HG03520 (cell line): ENCODE results near the gene EVL.
"Not testable (repeated sequence)": the region's sequence is repeated elsewhere in the genome, so short reads cannot be mapped to it uniquely, and the experiment has no call there.

Experiments
- ATAC-seq: cut with Tn5 transposase; IDR thresholded peaks from one replicate; pipeline ENCODE4 v1.9.1; 2021; ENCODE audit warnings: mild to moderate bottlenecking, moderate library complexity; ENCODE audit not compliant: unreplicated experiment

EVL gene

DNA sequence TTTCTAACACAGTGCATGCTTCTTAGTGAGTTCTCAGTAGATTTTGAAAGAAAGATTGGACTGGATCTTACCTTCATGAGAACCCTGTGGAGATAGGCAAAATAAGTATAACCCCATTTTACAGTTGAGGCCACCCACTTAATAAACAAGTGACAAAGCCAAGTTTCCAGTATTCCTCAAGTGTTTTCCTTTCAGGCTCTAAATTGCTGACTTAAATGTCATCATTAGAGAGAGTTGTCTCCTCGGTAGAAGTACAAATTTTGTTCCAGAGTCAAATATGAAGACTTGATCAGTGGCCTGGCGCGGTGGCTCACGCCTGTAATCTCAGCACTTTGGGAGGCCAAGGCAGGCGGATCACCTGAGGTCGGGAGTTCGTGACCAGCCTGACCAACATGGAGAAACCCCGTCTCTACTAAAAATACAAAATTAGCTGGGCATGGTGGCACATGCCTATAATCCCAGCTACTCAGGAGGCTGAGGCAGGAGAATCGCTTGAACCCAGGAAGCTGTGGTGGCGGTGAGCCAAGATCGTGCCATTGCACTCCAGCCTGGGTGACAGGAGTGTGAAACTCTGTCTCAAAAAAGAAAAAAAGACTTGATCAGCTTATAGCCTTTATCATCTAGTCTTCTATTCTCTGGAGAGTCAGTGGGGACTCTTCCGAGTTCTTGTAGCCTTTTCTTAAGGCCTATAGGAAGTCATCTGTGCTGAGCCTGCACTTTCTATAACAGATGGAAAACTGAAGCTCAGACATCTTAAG, 708 bp upstream of the EVL start:
- ATAC-seq: not testable (repeated sequence)

DNA sequence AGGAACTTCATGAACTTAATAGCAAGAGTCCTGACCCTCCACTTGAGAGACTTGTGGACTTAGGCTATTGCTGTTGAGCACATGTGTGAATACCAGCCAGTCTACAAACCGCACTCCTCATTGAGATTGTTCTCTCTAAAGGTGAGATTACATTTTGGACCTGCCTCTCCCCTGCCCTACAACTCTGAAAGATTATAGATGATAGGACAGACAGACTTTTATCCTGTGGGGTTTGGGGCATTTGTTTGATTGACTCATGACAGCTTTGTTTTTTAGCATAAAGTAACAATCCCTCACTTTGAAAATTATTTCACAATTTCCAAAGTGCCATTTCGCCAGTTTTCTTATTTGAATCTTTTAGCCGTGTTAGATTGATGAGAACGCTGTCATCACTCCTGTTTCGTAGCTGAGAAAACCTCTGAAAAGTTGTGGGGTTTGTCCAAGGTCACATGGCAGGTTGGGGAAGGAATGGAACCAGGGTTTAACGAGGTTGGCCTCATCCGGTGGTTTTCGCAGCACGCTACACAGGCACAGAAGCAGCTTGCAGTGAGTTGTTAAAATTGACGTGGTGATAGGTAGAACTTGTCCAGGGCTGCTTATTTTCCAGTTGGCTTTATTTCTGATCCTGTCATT, 836 bp downstream of the EVL start:
- peak; percentile 33 for ATAC-seq

- no peak for ATAC-seq
Observed at GRCh38 chr14:100066962-100067361, 1.7 kb downstream of the EVL start.

DNA sequence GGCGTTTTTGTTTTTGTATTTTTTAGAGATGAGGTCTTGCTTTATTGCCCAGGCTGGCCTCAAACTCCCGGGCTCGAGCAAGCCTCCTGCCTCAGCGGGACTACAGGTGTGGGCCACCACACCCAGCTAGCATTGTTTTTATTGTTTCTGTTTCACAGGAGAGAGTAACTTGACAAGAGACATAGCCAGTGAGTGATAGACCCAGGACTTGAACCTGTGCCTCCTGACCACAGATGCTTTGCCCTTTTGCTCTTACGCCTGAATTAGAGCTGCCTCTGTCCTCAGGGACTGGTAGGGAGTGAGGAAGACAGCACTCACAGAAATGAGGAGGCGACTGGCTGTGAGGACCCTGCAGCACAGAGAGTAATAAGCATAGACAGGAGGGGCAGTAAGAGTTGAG, 2.3 kb downstream of the EVL start:
- ATAC-seq: no peak

DNA sequence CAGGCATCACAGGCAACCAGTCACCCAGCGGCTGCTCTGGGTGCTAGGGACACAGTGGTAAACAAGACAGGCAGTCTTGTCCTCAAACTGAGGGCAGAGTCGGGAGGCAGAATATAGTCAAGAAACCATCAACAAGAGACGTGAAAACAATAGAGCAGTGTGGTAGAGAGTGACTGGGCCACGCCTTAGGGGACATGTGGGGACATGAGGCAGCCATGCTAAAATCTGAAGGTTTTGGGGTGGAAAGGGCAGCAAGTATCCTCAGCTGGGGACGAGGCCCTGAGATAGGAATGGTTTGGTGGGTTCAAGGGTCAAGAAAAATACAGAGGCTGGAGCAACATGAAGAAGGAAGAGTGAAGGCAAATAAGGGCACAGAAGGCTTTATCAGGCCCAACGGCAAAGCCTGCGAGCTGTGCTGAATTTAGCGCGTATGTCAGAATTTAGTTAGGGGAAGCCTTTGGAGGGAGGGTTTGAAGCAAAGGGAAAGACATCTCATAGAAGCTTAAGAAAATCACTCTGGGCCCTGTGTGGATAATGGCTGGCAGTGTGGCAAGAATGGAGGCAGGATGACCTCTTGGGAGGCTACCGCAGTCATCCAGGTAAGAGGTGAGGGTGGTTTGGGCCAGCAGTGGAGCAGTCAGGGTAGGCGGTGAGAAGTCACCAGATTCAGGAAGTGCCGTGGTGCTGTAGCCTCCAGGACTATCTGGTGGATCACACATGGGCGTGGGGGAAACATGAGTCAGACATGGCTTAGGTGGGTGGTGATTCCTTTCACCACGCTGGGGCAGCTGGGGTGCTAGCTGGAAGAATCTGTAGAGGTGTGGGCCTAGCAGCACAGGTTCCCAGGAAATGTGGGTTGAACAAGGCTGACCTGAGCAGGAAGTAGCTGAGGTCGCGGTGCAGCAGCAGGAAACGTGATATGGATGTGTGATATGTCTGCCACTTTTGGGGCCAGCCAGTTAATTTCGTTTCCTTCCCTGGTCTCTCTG, 3.0 kb downstream of the EVL start:
- ATAC-seq: peak; percentile 32

- no peak for ATAC-seq
Observed at GRCh38 chr14:100069161-100069800, 4.1 kb downstream of the EVL start.

DNA sequence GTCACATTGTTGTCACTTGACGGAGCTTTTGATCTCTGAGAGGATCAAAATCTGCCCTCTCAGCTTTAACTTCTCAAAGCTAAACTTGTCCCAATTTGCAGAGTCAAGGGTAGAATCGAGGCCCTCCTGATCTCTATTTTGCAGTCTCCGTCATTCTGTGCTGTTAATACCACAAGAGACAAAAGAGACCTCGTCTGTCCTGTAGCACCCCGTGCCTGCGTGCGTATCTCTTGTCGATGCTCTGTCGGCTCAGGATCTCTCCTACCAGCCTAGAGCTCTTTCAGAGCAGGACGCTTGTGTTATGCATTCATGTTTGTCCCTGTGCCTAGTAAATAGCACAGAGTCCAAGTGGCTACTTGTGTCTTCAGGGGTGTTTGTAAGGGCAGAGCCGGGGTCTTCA, 5.1 kb downstream of the EVL start:
- no peak for ATAC-seq

DNA sequence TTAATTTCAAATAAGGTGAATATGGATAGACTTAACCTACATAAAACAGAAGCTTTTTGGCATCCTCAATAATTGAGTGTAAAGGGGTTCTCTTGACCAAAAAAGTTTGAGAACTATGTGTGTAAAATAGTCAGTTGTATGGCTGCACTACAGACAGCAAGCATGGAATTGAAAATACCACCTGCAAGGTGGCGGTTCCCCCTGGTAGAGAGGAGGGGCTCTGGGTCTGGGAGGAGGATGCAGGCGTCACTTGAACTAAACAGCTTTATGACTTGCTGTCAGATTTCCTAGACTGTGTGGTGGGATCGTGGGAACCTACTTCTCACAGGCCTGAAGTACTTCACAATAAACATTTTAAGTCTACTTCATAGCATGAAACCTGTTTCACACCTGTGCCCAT, 6.3 kb downstream of the EVL start:
- ATAC-seq: no peak

DNA sequence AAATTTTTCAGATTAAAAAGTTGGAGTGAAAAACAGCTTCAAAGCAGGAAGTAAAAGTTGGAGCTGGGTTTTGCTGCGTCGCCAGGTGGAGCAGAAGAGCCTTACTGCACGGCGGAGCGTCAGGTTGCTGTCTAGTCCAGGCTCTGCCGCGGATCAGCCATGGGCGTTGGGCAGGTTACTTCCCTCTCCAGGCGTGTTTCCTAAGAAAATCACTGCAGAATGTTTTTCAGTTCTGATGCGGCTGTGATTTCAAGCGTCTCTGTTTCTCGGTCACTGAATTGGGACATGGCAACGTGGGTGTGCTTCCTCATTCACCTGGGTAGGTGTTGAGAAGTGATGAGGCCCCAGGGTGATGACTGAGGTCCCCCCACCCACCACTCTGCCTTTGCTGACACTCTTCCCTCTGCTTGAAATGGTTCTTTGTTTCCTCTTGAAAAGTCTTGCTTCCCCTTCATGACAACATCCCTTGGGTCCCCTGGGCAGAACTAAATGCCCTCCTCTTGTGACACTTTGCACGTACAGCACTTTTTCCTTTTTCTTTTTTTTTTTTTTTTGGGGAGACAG, 7.6 kb downstream of the EVL start:
- ATAC-seq: peak; percentile 27

- ATAC-seq: no peak
Observed at GRCh38 chr14:100073576-100074430, 8.6 kb downstream of the EVL start.

DNA sequence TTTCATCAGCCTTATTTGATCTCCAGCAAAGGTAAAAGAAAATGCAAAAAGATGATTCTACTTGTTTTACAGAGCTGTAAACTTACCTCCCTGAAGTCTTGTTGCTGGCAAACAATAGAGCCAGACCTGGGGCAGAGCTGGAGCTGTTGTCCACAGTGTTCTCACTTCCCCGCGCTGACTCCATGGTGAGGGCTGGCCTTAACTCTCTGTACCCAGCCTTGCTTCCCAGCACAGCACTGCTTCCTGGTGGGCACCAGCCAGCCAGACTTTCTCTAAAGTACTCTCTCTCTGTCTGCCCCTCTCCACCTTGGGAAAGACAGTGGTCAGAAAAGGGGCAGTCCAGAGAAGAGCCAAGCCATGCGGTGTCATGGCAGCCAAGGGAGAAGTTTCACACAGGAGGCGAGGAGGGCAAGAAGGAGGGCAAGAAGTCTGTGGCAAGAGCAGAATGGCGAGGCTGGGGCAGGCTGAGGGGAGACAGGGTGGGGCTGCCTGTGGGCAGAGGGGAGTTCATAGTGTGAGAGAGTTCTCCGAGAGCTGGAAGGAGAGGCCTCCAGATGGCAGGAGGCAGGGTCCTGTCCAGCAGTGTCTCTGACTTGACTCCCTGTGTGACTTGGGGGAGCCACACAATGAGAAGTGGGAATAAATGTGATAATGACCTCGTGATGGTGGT, 9.3 kb downstream of the EVL start:
- ATAC-seq: no peak

- ATAC-seq: no peak
Observed at GRCh38 chr14:100075681-100076080, 10.5 kb downstream of the EVL start.

GRCh38 chr14:100076133-100076532, 10.9 kb downstream of the EVL start:
- ATAC-seq: no peak

- no peak for ATAC-seq
Observed at GRCh38 chr14:100076606-100077005, 11.4 kb downstream of the EVL start.

DNA sequence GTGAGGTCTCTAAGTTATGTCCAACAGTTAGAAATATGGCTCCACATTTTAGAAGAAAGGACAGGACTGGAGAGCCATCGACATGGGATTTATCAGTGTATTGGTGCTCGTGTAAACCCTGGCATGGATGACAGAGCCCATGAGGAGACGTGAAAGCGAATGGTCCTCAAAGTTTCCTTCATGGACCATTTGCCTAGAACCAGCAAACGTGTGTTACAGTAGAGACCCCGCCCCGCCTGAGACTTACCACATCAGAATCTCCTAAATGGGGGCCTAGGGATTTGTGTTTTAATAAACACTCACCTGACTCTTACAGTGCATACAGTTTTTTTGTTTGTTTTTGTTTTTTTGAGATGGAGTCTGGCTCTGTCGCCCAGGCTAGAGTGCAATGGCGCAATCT, 12.2 kb downstream of the EVL start:
- ATAC-seq: no peak

DNA sequence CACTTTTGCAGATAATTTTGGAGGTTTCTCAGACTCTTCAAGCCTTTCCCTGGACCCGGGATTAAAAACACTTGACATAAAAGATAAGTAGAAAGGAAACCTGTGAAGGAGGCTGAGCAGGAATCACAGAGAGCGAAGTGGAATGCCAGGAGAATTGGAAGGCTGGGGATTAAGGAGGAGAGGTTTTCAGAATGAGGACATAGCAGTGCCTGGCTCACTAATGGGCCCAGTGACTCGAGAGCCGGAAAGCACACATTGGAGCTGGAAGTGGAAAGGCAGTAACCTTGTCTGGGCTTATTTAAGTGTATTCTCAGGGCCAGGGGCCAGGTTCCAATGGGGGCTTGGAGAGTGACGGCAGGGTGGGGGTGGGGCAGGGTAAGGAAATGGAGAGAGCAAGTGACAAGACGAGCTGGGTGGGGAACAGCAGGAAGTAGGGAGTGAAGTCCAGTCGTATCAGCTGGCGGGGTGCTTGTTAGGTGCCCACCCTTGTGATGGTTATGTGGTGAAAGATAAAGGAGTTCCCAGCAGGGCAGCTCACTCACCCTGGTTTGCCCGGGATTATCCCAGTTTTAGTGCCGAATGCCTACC, 13.1 kb downstream of the EVL start:
- ATAC-seq: no peak

GRCh38 chr14:100078997-100079725, 13.9 kb downstream of the EVL start:
- ATAC-seq: peak; percentile 65

- ATAC-seq: no peak
Observed at GRCh38 chr14:100079726-100080005, 14.4 kb downstream of the EVL start.
